Bronchial epithelial cell (primary cell): ENCODE results near the gene SGPP2. TPM values are rescaled to one million over a fixed set of nuclear protein-coding genes. Genes with fewer than 3 reads are reported as not detected.

Experiments
- DNase-seq: peaks from one replicate; pipeline ENCODE4 v3.0.0-alpha.2; 2010; ENCODE audit warnings: low read depth
- FAIRE-seq: peaks from 2 replicates; lab custom pipeline; 2011; peaks lifted over from hg19 to GRCh38; lab: Jason Lieb, UNC
- H3K27me3 ChIP-seq: 2 replicates; pipeline ENCODE4 v1.5.1; 2011; ENCODE audit warnings: low read length; ENCODE audit not compliant: control insufficient read depth, insufficient read depth
- H3K36me3 ChIP-seq: 2 replicates; pipeline ENCODE4 v1.5.1; 2011; ENCODE audit warnings: low read length; ENCODE audit not compliant: control insufficient read depth, insufficient read depth
- H3K4me3 ChIP-seq: 2 replicates; pipeline ENCODE4 v1.5.1; 2011; ENCODE audit warnings: mild to moderate bottlenecking, low read depth, low read length, control low read depth
- CTCF ChIP-seq: IDR thresholded peaks from 2 replicates; pipeline ENCODE4 v1.5.1; 2011; ENCODE audit warnings: mild to moderate bottlenecking, moderate library complexity, low read length, control low read depth, inconsistent platforms; ENCODE audit not compliant: insufficient read depth, severe bottlenecking
- total RNA-seq: library from RNA; depleted of rRNA; stranded (reverse); fragments of >200 nt; gene quantifications from 2 replicates; pipeline ENCODE4 v1.2.1, GENCODE V29; 2014

The SGPP2 gene
- total RNA-seq, 1 donor from 2014 or later: 9.7 TPM

- no peak for TF ChIP-seq CTCF
- DNase-seq: peak; percentile 52
- Histone ChIP-seq H3K36me3 (peaks cover 2% of the 10 kb centered on the region), H3K4me3 (no peak overlapping the region), H3K27me3 (no peaks in the 10 kb centered on the region)
- no peak for FAIRE-seq
Measured at GRCh38 chr2:222523783-222524544, 99.6 kb downstream of the SGPP2 start.

- no peak for DNase-seq
- TF ChIP-seq CTCF: no peak
- peaks cover 2% of the 10 kb centered on the region for H3K36me3 ChIP-seq
- no peak for FAIRE-seq
- no peak overlapping the region for H3K4me3 ChIP-seq
- no peaks in the 10 kb centered on the region for H3K27me3 ChIP-seq
Measured at GRCh38 chr2:222525811-222526210, 101.5 kb downstream of the SGPP2 start.

GRCh38 chr2:222526480-222527277 is 102.3 kb downstream of the SGPP2 start:
- Histone ChIP-seq H3K36me3 (peaks cover 2% of the 10 kb centered on the region), H3K27me3 (no peaks in the 10 kb centered on the region), H3K4me3 (no peak overlapping the region)
- TF ChIP-seq CTCF: no peak
- DNase-seq: no peak
- FAIRE-seq: no peak

GRCh38 chr2:222532315-222532714 is 108.0 kb downstream of the SGPP2 start:
- FAIRE-seq (peak; percentile 98), DNase-seq (peak; percentile 70)
- no peaks in the 10 kb centered on the region for H3K27me3 ChIP-seq
- H3K36me3 ChIP-seq: no peaks in the 10 kb centered on the region
- no peak for TF ChIP-seq CTCF
- no peak overlapping the region for H3K4me3 ChIP-seq

GRCh38 chr2:222535477-222535876 is 111.1 kb downstream of the SGPP2 start:
- no peak overlapping the region for H3K4me3 ChIP-seq
- TF ChIP-seq CTCF: no peak
- DNase-seq (no peak), FAIRE-seq (peak; percentile 18)
- H3K27me3 ChIP-seq: no peaks in the 10 kb centered on the region
- H3K36me3 ChIP-seq: no peaks in the 10 kb centered on the region
